Stomach smooth muscle (tissue), 2 donors: ENCODE measurements around the gene TEX54.
"Not testable (repeated sequence)": the region's sequence is repeated elsewhere in the genome, so short reads cannot be mapped to it uniquely, and the experiment has no call there.

Experiments
- H3K27ac ChIP-seq: one replicate; pipeline ENCODE4 v1.7.0; 2013; ENCODE audit warnings: mild to moderate bottlenecking, low read length, inconsistent platforms
- H3K27me3 ChIP-seq, 2 donors: one replicate each; pipeline ENCODE4 v1.7.0; 2013; ENCODE audit warnings: low read length in 2 of 2; ENCODE audit not compliant: insufficient read depth in 2 of 2, control insufficient read depth in 1 of 2
- H3K36me3 ChIP-seq, 2 donors: one replicate each; pipeline ENCODE4 v1.7.0; 2013; ENCODE audit warnings: low read length in 2 of 2; ENCODE audit not compliant: control insufficient read depth in 2 of 2, insufficient read depth in 2 of 2
- H3K4me1 ChIP-seq: one replicate; pipeline ENCODE4 v1.7.0; 2013; ENCODE audit warnings: low read length; ENCODE audit not compliant: control insufficient read depth, insufficient read depth
- H3K4me3 ChIP-seq, 2 donors: one replicate each; pipeline ENCODE4 v1.7.0; 2013; ENCODE audit warnings: low read length in 2 of 2
- H3K9ac ChIP-seq, 2 donors: one replicate each; pipeline ENCODE4 v1.7.0; 2013; ENCODE audit warnings: low read length in 2 of 2, mild to moderate bottlenecking in 1 of 2
- H3K9me3 ChIP-seq, 2 donors: one replicate each; pipeline ENCODE4 v1.7.0; 2013; ENCODE audit warnings: low read length in 2 of 2; ENCODE audit not compliant: control insufficient read depth in 2 of 2
- donor health status: healthy.
- donor health status: Pancreatic carcinoma.

Gene TEX54

GRCh38 chr11:62842891-62843290 is 10.2 kb upstream of the TEX54 start:
- peak overlapping the region; percentile 92 for H3K27ac ChIP-seq
- H3K9me3 ChIP-seq, H3K27me3 ChIP-seq, H3K36me3 ChIP-seq: not testable (repeated sequence)
- H3K4me1 ChIP-seq: peaks cover 26% of the 10 kb centered on the region
- H3K9ac ChIP-seq: peak overlapping the region; percentile 91 to 96
- peak overlapping the region; percentile 18 to 76 for H3K4me3 ChIP-seq

- H3K4me3 ChIP-seq: peak overlapping the region; percentile 23 to 76
- no peaks in the 10 kb centered on the region for H3K27me3 ChIP-seq
- H3K27ac ChIP-seq: peak overlapping the region; percentile 92
- peak overlapping the region; percentile 91 to 96 for H3K9ac ChIP-seq
- peaks cover 0 to 2% of the 10 kb centered on the region in 2 donors for H3K36me3 ChIP-seq
- no peaks in the 10 kb centered on the region for H3K9me3 ChIP-seq
- H3K4me1 ChIP-seq: peaks cover 27% of the 10 kb centered on the region
Observed at GRCh38 chr11:62842171-62842741, 9.6 kb upstream of the TEX54 start.

GRCh38 chr11:62841361-62842170 is 8.9 kb upstream of the TEX54 start:
- Histone ChIP-seq H3K27me3 (no peaks in the 10 kb centered on the region), H3K36me3 (peaks cover 0 to 2% of the 10 kb centered on the region in 2 donors), H3K4me1 (peaks cover 27% of the 10 kb centered on the region), H3K9me3 (no peaks in the 10 kb centered on the region), H3K27ac (peak overlapping the region; percentile 92), H3K9ac (peak overlapping the region; percentile 91 to 96), H3K4me3 (peak overlapping the region; percentile 23 to 97)

- H3K4me3 ChIP-seq: peak overlapping the region; percentile 92 to 97
- not testable (repeated sequence) for H3K36me3 ChIP-seq, H3K27me3 ChIP-seq, H3K9me3 ChIP-seq
- H3K4me1 ChIP-seq: peaks cover 27% of the 10 kb centered on the region
- H3K9ac ChIP-seq: peak overlapping the region; percentile 80 to 83
- H3K27ac ChIP-seq: peak overlapping the region; percentile 92
Observed at GRCh38 chr11:62840721-62841360, 8.2 kb upstream of the TEX54 start.

- H3K9me3 ChIP-seq: no peaks in the 10 kb centered on the region
- H3K4me3 ChIP-seq: peak within 1 kb of the TSS; percentile 92 to 97
- H3K4me1 ChIP-seq: peaks cover 27% of the 10 kb centered on the region
- H3K36me3 ChIP-seq: peaks cover 11 to 20% of the 10 kb centered on the region in 2 donors
- no peaks in the 10 kb centered on the region for H3K27me3 ChIP-seq
- peak within 1 kb of the TSS; percentile 92 for H3K27ac ChIP-seq
- H3K9ac ChIP-seq: peak within 1 kb of the TSS; percentile 80 to 83
Observed at GRCh38 chr11:62839050-62839945, 6.7 kb upstream of the TEX54 start, which contains the start of gene WDR74. Gene WDR74 (minus strand): TSS chr11:62839590. CDS start chr11:62839570, 20 bp downstream.

GRCh38 chr11:62835336-62835735 is 2.7 kb upstream of the TEX54 start:
- peaks cover 29% of the 10 kb centered on the region for H3K4me1 ChIP-seq
- H3K27me3 ChIP-seq: no peaks in the 10 kb centered on the region
- no peak overlapping the region for H3K9ac ChIP-seq
- no peak overlapping the region for H3K27ac ChIP-seq
- H3K4me3 ChIP-seq: no peak overlapping the region
- peaks cover 19 to 24% of the 10 kb centered on the region in 2 donors for H3K36me3 ChIP-seq
- no peaks in the 10 kb centered on the region for H3K9me3 ChIP-seq

- no peaks in the 10 kb centered on the region for H3K27me3 ChIP-seq
- H3K27ac ChIP-seq: peak within 1 kb of the TSS; percentile 96
- H3K36me3 ChIP-seq: peaks cover 27 to 31% of the 10 kb centered on the region in 2 donors
- peak within 1 kb of the TSS; percentile 96 to 99 for H3K9ac ChIP-seq
- H3K9me3 ChIP-seq: no peaks in the 10 kb centered on the region
- peak within 1 kb of the TSS; percentile 92 to 94 for H3K4me3 ChIP-seq
- H3K4me1 ChIP-seq: peaks cover 21% of the 10 kb centered on the region
Observed at GRCh38 chr11:62831520-62832335, 913 bp downstream of the TEX54 start, which contains the start of gene STX5. Gene STX5 (minus strand): TSS chr11:62832051. CDS start chr11:62831243, 808 bp downstream.

- Histone ChIP-seq H3K9me3 (no peaks in the 10 kb centered on the region), H3K4me3 (peak overlapping the region; percentile 92 to 94), H3K36me3 (peaks cover 27 to 30% of the 10 kb centered on the region in 2 donors), H3K4me1 (peaks cover 21% of the 10 kb centered on the region), H3K27ac (peak overlapping the region; percentile 96), H3K9ac (peak overlapping the region; percentile 90 to 99), H3K27me3 (no peaks in the 10 kb centered on the region)
Observed at GRCh38 chr11:62830904-62831519, 1.6 kb downstream of the TEX54 start.

- H3K9ac ChIP-seq, H3K4me3 ChIP-seq, H3K27me3 ChIP-seq, H3K9me3 ChIP-seq, H3K27ac ChIP-seq: not testable (repeated sequence)
- Histone ChIP-seq H3K4me1 (peaks cover 16% of the 10 kb centered on the region), H3K36me3 (peaks cover 31 to 37% of the 10 kb centered on the region in 2 donors)
Observed at GRCh38 chr11:62828130-62828529, 4.5 kb downstream of the TEX54 start.
